Upper lobe of right lung (tissue), 1 donor: Measurements from ENCODE around the gene PODXL2. TPM values are rescaled to one million over a fixed set of nuclear protein-coding genes. Genes with fewer than 3 reads are reported as not detected.

Source experiments
- ATAC-seq: fragments of 200-7000 bp; cut with Tn5 transposase; one replicate; pipeline ENCODE4 v1.9.1; 2020; ENCODE audit warnings: mild to moderate bottlenecking, moderate library complexity
- DNase-seq: peaks from one replicate; pipeline ENCODE4 v3.0.0-alpha.2; 2020
- H3K27ac ChIP-seq: fragments of 200-600 bp; one replicate; pipeline ENCODE4 v1.8.0; 2022
- H3K27me3 ChIP-seq: fragments of 200-600 bp; one replicate; pipeline ENCODE4 v1.8.0; 2022; ENCODE audit warnings: mild to moderate bottlenecking
- H3K36me3 ChIP-seq: fragments of 200-600 bp; one replicate; pipeline ENCODE4 v1.8.0; 2022
- H3K4me1 ChIP-seq: fragments of 200-600 bp; one replicate; pipeline ENCODE4 v1.8.0; 2022
- H3K4me3 ChIP-seq: fragments of 200-600 bp; one replicate; pipeline ENCODE4 v1.8.0; 2022; ENCODE audit warnings: mild to moderate bottlenecking
- H3K9me3 ChIP-seq: fragments of 200-600 bp; one replicate; pipeline ENCODE4 v1.8.0; 2022
- intact Hi-C: fragments of 100-400 bp; cut with DNase I; formaldehyde crosslinking; loops from one replicate; pipeline ENCODE4 v1.11.0; 2022
- long read RNA-seq: library from polyadenylated mRNA; unstranded; transcript quantifications from one replicate; pipeline ENCODE4 v2.0.0, GENCODE V29; 2021
- total RNA-seq: library from RNA; stranded (reverse); fragmentation: NEBNext Ultra II Directional; extraction: Animal tissue kit (Norgen Biotek cat#: 25700); gene quantifications from one replicate; pipeline ENCODE4 v1.2.1, GENCODE V29; 2021
- TF ChIP-seq, protein P1 (sequence below): fragments of 200-600 bp; IDR thresholded peaks from one replicate; pipeline ENCODE4 v1.8.0; 2022; ENCODE audit warnings: antibody characterized with exemption
- donor health status: DM: no; HTN: yes; CAD: no; lungs with severe emphysema.

Gene PODXL2
- total RNA-seq: 3.7 TPM
- long read RNA-seq, transcript PODXL2-201 (8 exons, 2,186 nt): major isoform, 27 of 31 reads
- long read RNA-seq, partial matches to known transcripts: 4 of 31 reads
- long read RNA-seq, other reads (novel, unspliced or antisense): 0 of 31 reads

GRCh38 chr3:127628788-127629466, at the start of gene PODXL2:
PODXL2 (plus strand) TSS chr3:127629185; CDS start chr3:127629220, 35 bp downstream.
- DNase-seq (peak; percentile 77), ATAC-seq (peak; percentile 85)
- Histone ChIP-seq H3K4me1 (peaks cover 10% of the 10 kb centered on the region), H3K9me3 (no peaks in the 10 kb centered on the region), H3K4me3 (peak within 1 kb of the TSS; percentile 46), H3K36me3 (no peaks in the 10 kb centered on the region), H3K27ac (no peak within 1 kb of the TSS), H3K27me3 (peaks cover 13% of the 10 kb centered on the region)
- TF ChIP-seq, protein P1, sequence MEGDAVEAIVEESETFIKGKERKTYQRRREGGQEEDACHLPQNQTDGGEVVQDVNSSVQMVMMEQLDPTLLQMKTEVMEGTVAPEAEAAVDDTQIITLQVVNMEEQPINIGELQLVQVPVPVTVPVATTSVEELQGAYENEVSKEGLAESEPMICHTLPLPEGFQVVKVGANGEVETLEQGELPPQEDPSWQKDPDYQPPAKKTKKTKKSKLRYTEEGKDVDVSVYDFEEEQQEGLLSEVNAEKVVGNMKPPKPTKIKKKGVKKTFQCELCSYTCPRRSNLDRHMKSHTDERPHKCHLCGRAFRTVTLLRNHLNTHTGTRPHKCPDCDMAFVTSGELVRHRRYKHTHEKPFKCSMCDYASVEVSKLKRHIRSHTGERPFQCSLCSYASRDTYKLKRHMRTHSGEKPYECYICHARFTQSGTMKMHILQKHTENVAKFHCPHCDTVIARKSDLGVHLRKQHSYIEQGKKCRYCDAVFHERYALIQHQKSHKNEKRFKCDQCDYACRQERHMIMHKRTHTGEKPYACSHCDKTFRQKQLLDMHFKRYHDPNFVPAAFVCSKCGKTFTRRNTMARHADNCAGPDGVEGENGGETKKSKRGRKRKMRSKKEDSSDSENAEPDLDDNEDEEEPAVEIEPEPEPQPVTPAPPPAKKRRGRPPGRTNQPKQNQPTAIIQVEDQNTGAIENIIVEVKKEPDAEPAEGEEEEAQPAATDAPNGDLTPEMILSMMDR: no peak
- intact Hi-C loops: no loop called here

GRCh38 chr3:127580327-127581060, 48.5 kb upstream of the PODXL2 start:
- TF ChIP-seq, protein P1: no peak
- H3K27me3 ChIP-seq: no peaks in the 10 kb centered on the region
- H3K36me3 ChIP-seq: peaks cover 18% of the 10 kb centered on the region
- no peaks in the 10 kb centered on the region for H3K9me3 ChIP-seq
- peaks cover under 1% of the 10 kb centered on the region for H3K4me1 ChIP-seq
- intact Hi-C loops: no loop called here
- ATAC-seq (no peak), DNase-seq (no peak)
- H3K4me3 ChIP-seq: no peak overlapping the region
- no peak overlapping the region for H3K27ac ChIP-seq

DNA sequence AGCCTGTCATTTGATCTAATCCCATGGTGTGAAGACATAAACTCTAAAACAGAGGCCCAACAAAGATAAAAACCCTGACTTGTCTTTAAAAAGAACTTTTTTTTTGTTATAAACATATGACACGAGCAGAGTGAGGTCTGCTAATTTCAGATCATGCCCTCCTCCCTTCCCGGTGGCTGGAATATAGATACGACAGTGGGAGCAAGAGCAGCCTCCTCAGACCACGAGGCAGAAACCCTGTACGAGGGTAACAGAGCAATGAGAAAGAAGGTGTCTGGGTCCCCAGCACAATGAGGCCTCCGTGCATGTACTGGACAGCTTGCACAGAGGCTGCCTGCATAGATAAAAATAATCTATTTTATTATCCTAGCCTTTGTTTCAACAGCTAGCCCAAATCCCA, 44.3 kb upstream of the PODXL2 start:
- Histone ChIP-seq H3K9me3 (no peaks in the 10 kb centered on the region), H3K36me3 (peaks cover 3% of the 10 kb centered on the region), H3K4me3 (no peak overlapping the region), H3K27me3 (no peaks in the 10 kb centered on the region), H3K27ac (no peak overlapping the region), H3K4me1 (peaks cover 25% of the 10 kb centered on the region)
- DNase-seq (no peak), ATAC-seq (no peak)
- TF ChIP-seq, protein P1: no peak
- intact Hi-C loops: no loop called here

GRCh38 chr3:127585163-127585812, 43.7 kb upstream of the PODXL2 start:
- H3K27ac ChIP-seq: no peak overlapping the region
- DNase-seq (no peak), ATAC-seq (no peak)
- peaks cover 25% of the 10 kb centered on the region for H3K4me1 ChIP-seq
- no peak overlapping the region for H3K4me3 ChIP-seq
- TF ChIP-seq, protein P1: no peak
- no peaks in the 10 kb centered on the region for H3K9me3 ChIP-seq
- no peaks in the 10 kb centered on the region for H3K27me3 ChIP-seq
- intact Hi-C loops: no loop called here
- no peaks in the 10 kb centered on the region for H3K36me3 ChIP-seq

DNA sequence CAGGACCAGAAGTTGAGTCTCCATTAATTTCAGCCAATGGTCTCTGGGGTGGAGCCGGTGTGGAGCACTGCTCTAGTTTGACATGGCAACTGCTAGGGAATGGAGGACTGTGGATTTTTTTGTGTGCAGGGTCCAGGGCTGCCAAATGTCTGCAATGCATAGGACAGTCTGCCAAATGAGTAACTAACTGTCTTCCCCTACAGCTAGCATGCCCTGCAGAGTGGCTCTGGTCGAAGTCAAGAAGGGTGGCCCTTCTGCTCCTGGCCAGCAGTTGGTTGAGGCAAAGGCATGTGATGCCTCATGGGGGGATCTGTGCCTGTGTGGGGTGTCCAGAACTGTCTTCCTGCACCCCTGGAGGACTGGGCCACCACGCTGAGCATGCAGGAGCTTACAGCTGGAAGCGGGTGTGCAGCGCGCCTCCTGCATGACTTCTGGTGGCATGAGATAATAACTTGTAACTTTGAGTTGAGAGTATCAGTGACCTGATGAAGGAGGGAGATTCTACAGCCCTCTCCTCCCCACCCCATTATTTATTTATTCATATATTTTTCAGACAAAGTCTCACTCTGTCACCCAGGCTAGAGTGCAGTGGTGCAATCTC, 43.1 kb upstream of the PODXL2 start:
- Histone ChIP-seq H3K4me3 (no peak overlapping the region), H3K27ac (no peak overlapping the region), H3K27me3 (no peaks in the 10 kb centered on the region), H3K36me3 (no peaks in the 10 kb centered on the region), H3K4me1 (peaks cover 25% of the 10 kb centered on the region), H3K9me3 (no peaks in the 10 kb centered on the region)
- TF ChIP-seq, protein P1: no peak
- intact Hi-C loops: no loop called here
- no peak for DNase-seq
- ATAC-seq: no peak
